NB4 (cell line): Measurements from ENCODE around the gene SRSF12.

Experiments
- DNase-seq: peaks from one replicate; pipeline ENCODE4 v3.0.0; 2010; ENCODE audit warnings: low read depth
- H3K4me3 ChIP-seq: one replicate; pipeline ENCODE4 v1.5.1; 2011; ENCODE audit warnings: mild to moderate bottlenecking, low read depth, low read length, moderate library complexity
- CTCF ChIP-seq: IDR thresholded peaks from one replicate; pipeline ENCODE4 v1.5.1; 2012; ENCODE audit warnings: low read depth, low read length
- MAX ChIP-seq: IDR thresholded peaks from 2 replicates; pipeline ENCODE4 v1.6.1; 2011; ENCODE audit warnings: low read depth, low read length
- MYC ChIP-seq: IDR thresholded peaks from 2 replicates; pipeline ENCODE4 v1.6.1; 2011; ENCODE audit warnings: low read depth, low read length
- POLR2A ChIP-seq: IDR thresholded peaks from 2 replicates; pipeline ENCODE4 v1.6.1; 2011; ENCODE audit warnings: mild to moderate bottlenecking; ENCODE audit not compliant: insufficient read length; ENCODE audit errors: extremely low read depth

The SRSF12 gene

GRCh38 chr6:89118931-89119330 lies 1.1 kb upstream of the SRSF12 start:
- no peak for TF ChIP-seq CTCF
- no peak for TF ChIP-seq MYC
- no peak for TF ChIP-seq MAX
- no peak for TF ChIP-seq POLR2A
- no peak overlapping the region for H3K4me3 ChIP-seq
- no peak for DNase-seq

- no peak for TF ChIP-seq MAX
- H3K4me3 ChIP-seq, result peak overlapping the region; percentile 47
Measured at GRCh38 chr6:89116702-89117101, 1.2 kb downstream of the SRSF12 start.

GRCh38 chr6:89111933-89112332 lies 5.9 kb downstream of the SRSF12 start:
- DNase-seq, result no peak
- H3K4me3 ChIP-seq, result no peak overlapping the region
- no peak for TF ChIP-seq POLR2A
- TF ChIP-seq MAX, result no peak
- TF ChIP-seq MYC, result no peak
- no peak for TF ChIP-seq CTCF

More at GRCh38 chr6:89116702-89117101, 1.2 kb downstream of the SRSF12 start:
- DNase-seq, result no peak

GRCh38 chr6:89110284-89110683 lies 7.6 kb downstream of the SRSF12 start:
- H3K4me3 ChIP-seq, result no peak overlapping the region
- no peak for DNase-seq
- no peak for TF ChIP-seq POLR2A
- TF ChIP-seq MYC, result no peak
- no peak for TF ChIP-seq MAX
- no peak for TF ChIP-seq CTCF

GRCh38 chr6:89100114-89100513 lies 17.8 kb downstream of the SRSF12 start:
- TF ChIP-seq MAX, result no peak
- no peak for TF ChIP-seq MYC
- TF ChIP-seq CTCF, result no peak
- TF ChIP-seq POLR2A, result no peak
- no peak overlapping the region for H3K4me3 ChIP-seq
- no peak for DNase-seq

- H3K4me3 ChIP-seq, result no peak overlapping the region
- DNase-seq, result no peak
Measured at GRCh38 chr6:89098461-89098860, 19.4 kb downstream of the SRSF12 start.

More at GRCh38 chr6:89098461-89098860, 19.4 kb downstream of the SRSF12 start:
- no peak for TF ChIP-seq POLR2A
- no peak for TF ChIP-seq MAX
- no peak for TF ChIP-seq CTCF
- TF ChIP-seq MYC, result no peak
